HG03432 (cell line): ENCODE results near the gene RNLS.
"Not testable (repeated sequence)": the region's sequence is repeated elsewhere in the genome, so short reads cannot be mapped to it uniquely, and the experiment has no call there.

Experiments used
- ATAC-seq: cut with Tn5 transposase; IDR thresholded peaks from one replicate; pipeline ENCODE4 v1.9.1; 2021; ENCODE audit warnings: mild to moderate bottlenecking, moderate library complexity; ENCODE audit not compliant: unreplicated experiment

RNLS gene

DNA sequence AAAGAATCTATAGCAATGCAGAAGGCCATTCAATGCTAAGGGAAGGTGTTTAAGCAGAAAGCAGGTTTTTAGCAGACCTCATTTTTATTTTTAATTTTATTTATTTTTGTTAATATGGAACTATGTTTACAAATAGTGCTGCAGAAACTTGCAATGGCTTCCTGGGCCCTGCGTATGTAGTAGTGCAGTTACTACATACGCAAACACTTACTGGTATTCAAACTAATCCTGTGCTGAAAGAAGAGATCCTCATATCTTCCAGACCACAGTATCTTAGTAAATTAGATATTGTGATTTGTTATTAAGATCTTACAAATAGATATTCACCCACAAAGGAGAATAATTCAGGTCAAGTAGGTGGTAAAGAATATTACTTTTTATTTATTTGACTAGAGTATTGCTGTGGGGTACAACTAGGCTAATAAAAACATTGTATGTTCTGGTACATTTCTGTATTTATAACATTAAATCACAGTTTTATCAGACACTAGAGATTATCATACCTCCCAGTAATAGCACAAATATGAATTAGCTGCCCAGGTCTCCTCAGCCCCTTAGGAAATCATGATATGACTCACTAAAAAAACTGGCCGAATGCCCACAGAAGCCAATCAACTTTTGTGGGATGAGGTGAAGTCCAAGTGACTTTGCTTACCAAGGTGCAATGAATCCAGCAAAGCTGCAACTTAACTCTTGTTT lies 57.6 kb downstream of the RNLS start:
- ATAC-seq, result no peak

DNA sequence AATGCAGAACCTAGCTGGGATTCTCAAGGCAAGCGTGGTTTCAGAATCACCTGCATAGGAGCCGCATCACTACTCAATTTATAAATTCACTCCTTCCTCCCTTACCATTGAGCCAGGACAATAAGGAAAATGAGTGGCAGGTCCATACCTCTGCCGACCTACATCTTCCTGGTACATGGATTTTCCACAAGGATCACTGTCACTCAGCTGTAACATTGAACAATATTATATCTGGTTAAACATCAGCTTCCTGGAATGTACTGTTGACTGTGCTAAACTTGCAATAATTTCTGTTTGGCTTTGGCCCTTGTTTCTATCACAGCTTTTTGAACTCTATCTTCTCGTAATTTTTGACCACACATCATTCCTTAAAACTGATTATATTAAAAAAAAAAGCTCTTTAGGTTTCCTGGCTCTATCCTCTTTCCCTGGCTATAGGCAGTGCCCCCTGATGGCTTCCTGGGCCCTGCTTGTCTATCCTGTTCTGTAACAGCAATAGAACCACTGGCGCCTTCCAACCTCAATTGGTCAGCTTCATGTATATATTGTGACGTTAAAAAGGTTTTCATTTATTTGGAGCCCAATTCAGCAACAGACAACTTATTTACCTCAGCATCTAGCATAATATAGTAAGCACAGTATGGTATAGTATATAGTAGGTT lies 59.2 kb downstream of the RNLS start:
- ATAC-seq, result no peak

DNA sequence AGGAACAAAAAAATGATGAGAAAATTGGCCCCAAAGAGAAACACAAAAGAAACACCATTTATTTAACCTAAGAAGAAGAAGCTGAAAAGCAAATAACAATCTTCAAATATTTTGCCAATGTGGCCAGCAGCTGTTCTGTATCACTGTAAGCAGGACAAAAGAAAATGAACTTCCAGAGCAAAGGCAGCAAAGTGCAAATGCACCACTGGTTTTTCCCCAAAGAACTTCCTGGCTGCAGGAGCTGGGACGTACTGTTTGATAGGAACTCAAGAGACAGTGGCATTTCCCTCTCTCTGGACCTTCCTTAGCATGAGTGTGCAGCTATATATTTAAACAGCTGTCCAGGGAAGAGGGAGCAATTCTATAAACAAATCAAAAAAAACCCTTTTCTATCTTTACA lies 60.4 kb downstream of the RNLS start:
- ATAC-seq, result no peak

DNA sequence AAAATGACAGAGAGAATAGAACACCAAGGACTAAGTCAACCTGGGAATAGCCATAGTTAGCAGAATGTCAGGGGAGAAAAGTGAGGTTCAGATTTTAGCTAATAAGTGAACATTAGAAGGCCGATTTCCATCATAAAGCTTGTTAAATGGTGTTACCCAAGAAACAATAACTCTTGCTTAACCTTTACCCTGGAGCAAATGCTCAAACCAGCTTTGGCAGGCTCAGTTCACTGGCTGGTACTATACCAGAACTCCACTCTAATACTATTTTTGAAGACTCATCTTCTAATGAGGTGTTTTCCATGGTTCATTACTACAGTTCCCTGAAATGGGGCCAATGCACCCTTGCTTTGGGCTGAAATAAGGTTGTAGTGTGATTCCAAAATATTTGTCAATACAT lies 61.3 kb downstream of the RNLS start:
- ATAC-seq, result no peak

DNA sequence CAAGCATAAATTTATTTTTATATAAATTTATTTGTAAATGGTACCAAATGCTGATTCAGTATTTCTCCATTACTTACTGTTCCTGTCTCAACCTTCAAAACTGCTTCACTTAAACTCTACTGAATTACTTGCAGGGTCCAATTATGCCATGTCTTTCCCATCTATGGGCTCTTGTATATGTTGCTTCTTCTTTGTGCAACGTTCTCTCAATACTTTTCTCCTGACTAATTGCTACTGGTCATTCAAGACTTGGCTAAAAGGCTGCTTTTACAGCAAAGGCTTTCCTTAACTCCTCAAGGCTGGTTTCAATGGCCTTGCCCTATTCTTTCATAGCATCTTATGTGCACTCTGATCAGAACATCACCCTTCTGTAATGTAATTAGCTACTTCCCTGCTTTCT lies 67.9 kb downstream of the RNLS start:
- no peak for ATAC-seq

DNA sequence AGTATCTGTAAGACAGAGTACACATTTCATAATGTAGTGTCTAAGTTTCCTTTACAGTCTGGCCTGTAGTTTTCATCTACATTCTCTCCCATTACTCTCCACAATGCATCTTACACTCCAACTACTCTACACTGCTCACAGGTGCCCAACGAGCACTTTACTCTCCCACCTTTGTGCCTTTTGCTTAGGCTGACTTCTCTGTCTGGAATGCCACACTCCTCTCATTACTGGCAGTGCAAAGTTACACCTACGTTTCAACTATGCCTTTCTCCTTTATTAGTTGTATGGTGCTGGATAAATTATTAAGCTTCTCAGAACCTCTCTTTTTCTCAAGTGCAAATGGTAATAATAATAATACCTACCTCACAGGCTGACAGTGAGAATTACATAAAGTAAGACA lies 70.5 kb downstream of the RNLS start:
- no peak for ATAC-seq

DNA sequence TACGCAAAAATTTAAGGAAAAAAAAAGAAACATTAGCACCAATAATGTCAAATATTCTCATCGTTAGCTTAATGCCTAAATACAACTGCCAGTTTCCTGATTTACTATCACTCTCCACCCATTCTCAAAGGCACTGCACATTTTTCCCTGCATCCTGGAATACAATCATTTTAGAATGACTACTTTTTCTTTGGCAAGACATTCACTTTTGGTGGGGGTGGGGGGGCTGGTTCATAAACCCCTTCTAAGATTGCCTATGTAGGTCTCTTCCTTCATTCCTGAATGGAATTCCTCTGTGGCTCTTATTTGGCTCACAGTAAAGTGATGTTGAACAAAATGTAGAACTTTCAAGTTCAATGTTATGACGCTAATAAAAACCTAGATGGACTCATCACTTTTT lies 74.3 kb downstream of the RNLS start:
- no peak for ATAC-seq

DNA sequence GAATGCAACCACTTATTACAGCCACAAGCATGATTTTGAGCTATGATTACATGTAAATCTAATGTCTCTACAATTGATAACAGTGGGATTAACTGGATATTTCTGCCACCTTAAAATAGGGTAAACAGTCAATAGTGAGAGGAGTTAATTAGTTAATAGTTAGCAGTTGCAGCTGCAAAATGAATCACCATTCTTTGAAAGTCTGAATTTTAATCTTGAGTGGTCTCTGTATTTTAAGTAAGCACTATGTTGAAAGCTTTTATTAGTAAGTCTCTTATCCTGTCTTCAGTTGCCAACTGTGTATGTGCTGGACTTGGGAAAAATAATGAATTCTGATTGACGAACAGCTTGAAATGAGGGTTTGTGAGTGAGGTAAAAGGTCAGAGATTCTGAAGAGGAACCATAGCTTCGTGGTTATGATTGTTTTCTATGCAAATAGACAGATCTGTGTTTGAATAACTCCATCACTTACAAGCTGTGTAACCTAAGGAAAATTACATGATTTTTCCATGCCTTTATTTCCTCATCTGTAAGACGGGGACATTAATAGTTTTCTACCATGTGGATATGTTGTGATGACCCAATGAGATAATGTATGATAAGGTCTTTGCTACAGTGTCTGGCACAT lies 75.2 kb downstream of the RNLS start:
- ATAC-seq, result no peak

DNA sequence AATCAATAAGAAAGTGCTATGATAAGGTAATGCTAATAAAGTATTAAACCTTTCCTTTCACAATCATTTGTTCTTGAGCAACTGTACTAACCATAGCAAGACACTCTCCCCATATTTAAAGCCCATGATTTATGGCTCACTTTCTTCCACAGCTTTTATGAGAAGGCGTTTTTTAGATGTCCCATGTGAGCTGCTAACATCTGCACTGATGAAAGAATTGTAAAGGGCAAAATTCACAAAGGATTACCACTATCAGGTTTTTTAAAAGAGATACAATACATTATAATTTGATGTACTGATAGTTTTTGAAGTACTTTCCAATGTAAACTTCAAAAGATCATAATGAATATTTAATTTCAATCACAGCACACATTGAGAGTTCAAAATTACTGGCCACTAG lies 75.7 kb downstream of the RNLS start:
- no peak for ATAC-seq

DNA sequence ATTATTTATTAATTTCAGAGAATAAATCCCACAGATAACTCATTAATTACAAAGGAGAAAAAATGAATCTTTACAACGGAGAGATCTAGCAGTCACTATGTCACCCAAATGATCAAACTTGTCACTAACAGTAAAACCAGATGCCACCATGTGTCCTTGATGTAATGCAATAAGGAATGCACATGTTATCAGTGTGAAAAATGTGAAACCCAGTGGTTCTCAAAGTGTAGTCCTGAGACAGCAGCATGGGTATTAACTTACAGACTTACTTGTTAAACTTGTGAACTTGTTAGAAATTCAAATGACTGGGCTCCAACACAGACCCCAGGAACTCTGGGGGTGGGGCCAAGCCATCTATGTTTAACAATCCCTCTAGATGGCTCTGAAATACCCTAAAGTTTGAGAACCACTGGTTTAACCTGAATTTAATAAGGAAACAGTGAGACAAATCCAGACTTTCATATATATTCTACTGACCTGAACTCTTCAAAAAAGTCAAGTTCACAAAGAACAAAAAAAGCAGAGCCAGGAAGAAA lies 77.4 kb downstream of the RNLS start:
- ATAC-seq, result no peak

DNA sequence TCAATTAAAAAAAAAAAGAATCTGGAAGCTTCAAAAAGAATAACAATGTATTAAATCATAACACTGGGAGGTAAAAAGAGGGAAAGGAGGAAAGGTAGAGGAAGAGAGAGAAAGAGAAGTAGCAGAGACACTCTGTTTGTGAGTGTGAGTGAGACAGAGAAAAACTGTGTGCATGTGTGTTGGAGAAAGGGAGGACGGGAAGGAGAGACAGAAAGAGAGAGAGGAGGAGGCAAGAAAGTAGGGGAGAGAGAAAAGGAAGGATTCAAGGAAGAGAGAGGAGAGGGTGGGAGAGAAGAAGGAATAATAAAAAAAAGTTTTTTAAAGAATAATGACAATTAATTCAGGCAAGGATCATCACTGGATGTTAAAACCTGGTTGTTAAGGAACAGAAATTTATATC lies 77.9 kb downstream of the RNLS start:
- no peak for ATAC-seq

DNA sequence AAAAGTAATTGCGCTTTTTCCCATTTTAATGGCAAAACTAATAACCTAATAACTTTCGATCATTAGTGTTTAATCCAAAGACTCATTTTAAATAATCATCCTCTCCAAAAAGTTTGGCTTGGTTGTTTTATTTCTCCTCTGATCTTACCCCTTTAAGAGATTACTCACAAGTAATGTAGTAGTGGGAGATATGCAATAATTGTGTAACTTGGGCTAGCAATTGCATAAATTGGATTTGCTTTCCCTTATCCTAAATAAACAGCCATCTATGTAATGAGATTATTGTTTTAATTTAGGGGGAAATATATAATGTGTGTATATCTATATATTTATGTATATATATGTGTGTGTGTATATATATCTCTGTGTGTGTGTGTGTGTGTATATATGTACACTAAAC lies 82.5 kb downstream of the RNLS start:
- no peak for ATAC-seq

DNA sequence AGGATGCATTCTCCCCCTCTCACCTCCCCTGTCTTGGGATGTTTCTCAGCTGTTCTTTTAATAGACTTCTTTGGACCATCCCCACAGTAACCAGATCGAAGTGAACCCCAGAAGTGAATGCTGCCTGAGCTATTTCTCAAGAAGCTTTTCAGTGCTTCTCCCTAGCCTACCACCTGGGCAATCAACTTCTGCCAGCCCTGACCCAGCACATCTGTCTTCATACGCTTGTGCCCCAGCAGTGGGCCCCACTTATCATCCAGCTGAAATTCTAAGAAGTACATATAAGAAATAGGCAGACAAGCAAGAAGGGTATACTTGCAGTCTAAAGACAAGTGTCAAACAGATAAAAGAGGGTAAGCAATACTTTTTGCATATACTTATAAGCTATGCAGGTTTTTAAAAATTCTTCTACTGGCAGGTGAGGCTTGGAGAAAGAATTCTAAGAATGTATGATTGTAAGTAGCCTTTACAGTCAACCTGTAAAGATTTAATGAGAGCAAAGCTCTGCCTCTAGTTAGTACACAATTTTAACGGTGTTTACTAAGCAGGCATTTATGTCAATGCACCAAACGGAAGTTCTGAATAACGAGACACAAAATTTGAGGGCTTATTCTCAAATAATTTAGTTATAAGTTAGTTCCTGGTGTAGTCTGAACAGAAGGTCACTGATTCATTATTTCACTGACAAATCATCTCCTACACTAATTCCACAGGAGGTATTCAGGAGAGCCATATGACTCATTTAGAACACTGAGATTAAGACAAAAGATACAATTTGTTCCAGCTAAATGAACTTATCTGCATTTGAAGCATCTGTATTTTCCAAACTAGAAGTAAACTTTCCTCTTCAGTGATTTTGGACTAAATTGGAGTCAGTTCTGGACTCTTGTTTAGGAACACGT lies 83.3 kb downstream of the RNLS start:
- no peak for ATAC-seq

DNA sequence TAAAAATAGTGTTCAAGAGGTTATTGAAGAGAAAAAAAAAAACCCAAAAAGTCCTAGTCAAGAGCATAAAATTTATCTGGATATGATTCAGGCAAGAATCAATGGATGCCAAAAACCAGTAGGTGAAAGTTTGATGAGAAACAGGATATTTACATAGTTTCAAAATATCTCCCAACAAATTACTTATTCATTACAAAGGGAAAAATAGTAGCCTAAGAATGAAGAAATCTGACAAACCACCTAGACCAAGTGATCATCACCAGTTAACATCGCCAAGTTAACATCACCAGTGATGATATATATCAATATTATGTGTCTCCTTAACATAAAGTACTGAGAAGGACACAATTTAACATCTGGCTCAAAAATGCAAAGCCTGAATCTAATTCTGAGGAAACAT lies 85.2 kb downstream of the RNLS start:
- ATAC-seq, result no peak

DNA sequence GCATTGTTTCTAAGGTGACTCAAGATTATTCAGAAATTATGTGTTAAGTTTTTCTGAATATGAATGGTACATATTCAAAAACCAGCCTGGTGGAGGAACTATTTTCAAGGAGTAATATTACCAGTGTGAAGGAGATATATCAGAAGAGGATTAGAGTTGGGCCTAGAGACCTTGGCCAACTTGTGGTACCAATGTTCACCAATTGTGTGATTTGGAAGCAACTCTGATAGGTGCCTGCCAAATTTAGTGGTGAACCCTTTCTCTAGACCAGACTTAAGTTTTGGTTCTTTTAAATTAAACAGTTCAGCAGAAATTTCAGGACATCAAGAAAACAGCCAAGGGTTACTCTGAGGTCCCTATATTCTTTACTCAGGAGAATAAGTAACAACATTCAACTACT lies 88.6 kb downstream of the RNLS start:
- no peak for ATAC-seq

DNA sequence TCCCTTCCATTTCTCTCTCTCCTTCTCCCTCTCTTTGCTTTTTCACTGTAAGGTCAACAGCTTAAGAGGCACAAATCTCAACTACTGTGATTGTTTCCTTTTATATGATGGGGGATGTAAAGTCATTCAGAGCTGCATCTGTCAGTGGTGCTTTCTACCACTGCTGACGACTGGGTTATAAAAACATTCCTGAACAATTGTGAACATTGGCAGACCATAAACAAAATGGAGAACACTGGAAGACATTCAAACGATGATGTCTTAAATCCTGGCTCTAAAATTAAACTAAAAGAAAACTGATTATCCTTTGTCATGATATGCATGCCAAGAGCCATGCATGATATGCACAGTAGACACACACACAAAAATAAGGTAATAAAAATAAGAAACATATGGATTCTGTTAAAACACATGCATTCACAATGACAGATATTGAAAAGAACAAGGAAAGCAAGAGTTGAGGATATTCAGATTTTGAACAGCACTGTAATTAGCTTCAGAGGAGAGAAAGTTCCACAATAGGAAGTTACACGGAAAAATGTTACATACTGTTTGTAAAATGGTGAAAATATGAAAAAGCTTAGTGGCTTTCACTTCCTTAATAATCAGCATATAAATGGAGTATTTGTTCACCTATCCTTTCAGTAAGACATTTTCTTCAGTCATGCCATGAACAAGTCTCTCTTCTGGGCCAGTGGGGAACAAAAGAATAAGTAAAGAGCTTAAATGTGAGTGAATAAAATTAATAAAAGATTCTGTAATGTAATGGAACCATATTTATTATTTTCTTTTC lies 89.2 kb downstream of the RNLS start:
- ATAC-seq, result no peak

DNA sequence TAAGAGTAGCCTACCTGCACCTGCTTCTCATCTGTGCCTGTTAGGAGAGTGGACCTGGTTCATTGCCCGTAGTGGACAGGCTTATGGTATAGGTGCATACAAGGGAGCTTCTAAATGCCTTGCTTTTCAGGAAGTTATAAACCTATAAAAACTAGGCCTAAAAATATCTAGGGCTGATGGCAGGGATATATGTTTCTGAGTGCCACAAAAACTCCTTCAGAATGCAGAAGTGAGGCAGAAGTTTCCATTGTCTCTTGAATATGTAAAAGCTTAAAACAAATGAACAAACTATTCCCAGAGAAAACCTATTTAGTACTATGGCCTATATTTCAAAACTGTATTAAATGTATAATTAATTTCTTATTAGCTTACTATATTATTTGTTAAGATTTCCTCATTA lies 91.8 kb downstream of the RNLS start:
- ATAC-seq, result no peak

DNA sequence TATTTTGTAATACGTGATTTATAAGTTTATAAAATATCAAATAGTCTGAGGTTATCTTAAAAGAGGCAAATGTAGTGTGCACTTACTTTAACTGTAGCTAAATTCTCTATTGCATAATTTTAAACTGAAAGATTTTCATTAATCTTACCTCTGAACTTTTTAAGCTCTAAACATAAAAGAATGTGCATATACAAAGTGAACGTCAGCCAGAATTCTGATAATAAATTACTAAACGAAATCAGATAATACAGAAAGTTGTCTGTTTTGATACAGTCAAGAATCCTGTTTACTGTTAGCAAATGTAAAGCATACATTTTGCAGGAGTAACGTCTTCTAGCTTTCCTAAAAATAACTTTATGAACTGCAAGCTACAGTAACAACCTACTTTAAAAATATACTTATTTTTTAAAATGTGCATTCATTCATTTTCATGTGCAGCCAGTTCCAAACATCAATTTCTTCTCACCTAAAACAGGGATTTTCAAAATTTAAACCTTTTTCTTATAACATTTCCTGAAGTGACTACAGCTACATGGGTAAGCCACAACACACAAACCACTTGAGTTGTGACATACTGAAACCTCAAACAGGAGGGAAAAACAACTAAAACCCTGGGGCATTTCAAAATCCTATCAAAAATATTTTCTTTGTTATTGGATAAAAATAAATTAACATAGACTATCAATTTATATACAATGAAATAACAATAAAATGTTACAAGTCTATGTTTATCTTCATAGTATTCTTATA lies 92.7 kb downstream of the RNLS start:
- no peak for ATAC-seq

DNA sequence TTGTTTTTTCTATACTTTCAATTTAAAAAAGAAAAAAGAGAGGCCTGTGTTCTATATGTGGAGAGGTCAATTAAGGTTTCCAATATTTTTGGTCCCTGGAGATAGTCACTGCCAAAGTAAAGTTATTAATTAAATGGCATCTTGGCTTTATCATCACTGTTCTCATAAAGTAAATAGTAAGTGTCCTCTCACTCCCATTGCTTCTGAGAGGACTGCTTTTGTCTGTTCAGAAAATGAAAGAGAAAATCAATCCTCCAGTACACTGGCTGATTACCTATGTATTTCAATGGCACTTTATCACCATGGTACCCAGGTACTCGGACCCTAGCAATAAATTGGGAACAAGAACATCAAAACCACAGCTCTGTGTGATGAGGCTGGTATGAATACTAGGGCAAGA lies 94.0 kb downstream of the RNLS start:
- ATAC-seq, result no peak

DNA sequence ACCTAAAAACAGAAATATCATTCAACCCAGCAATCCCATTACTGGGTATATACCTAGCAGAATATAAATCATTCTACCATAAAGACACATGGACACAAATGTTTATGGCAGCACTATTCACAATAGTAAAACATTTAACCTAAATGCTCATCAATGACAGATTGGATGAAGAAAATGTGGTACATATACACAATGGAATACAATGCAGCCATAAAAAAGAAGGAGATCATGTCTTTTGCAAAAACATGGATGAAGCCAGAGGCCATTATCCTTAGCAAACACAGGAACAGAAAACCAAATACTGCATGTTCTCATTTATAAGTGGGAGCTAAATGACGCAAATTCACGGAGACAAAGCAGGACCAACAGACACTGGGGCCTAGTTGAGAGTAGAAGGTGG lies 96.3 kb downstream of the RNLS start:
- ATAC-seq, result not testable (repeated sequence)
